Loucy (cell line): ENCODE results near the gene ROS1.

Source experiments
- EZH2phosphoT487 ChIP-seq: fragments of 200-600 bp; IDR thresholded peaks from 2 replicates; pipeline ENCODE4 v1.6.1; 2018; ENCODE audit warnings: antibody characterized with exemption, mild to moderate bottlenecking, moderate library complexity, borderline replicate concordance
- TF ChIP-seq, protein P1 (sequence below): fragments of 200-600 bp; sonication (generic); conservative IDR thresholded peaks from 2 replicates; pipeline ENCODE4 v1.5.1; 2014; ENCODE audit warnings: mild to moderate bottlenecking, antibody characterized with exemption, low read length

DNA sequence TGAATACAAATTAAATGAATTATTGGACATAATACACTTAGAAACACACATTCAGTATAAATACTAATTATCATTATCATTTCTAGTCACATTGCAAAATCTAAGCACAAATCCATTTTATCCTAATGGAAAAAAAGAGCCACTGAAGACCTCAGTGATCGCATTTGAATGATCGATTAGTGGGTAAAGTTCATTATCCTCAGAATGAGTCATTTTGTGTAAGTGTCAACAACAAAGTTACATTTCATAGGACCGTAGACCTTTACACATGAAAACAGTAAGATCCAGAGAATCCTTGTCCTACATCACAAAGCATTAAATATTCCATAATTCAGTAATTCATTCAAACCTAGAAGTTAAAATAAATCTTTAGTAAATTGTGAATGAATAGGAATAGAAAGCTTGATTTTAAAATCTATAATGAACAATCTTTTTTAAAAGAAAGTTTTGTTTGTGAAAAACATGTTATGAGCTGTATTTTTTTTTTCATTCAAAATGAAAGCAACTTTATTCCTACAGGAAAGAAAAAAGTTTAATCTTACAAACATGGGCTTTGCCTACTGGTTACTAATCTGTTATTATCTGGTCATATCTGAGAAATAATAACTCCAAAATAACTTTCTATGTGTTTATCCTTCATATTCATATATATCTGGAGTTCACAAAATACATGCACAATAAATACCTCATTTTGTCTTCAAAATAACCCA, 33.7 kb downstream of the ROS1 start:
- TF ChIP-seq, protein P1, sequence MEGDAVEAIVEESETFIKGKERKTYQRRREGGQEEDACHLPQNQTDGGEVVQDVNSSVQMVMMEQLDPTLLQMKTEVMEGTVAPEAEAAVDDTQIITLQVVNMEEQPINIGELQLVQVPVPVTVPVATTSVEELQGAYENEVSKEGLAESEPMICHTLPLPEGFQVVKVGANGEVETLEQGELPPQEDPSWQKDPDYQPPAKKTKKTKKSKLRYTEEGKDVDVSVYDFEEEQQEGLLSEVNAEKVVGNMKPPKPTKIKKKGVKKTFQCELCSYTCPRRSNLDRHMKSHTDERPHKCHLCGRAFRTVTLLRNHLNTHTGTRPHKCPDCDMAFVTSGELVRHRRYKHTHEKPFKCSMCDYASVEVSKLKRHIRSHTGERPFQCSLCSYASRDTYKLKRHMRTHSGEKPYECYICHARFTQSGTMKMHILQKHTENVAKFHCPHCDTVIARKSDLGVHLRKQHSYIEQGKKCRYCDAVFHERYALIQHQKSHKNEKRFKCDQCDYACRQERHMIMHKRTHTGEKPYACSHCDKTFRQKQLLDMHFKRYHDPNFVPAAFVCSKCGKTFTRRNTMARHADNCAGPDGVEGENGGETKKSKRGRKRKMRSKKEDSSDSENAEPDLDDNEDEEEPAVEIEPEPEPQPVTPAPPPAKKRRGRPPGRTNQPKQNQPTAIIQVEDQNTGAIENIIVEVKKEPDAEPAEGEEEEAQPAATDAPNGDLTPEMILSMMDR = no peak
- TF ChIP-seq EZH2phosphoT487 = no peak
